H9 (cell line): ENCODE results near the gene XBP1. TPM values are rescaled to one million over a fixed set of nuclear protein-coding genes. Genes with fewer than 3 reads are reported as not detected.
"Not testable (repeated sequence)": the region's sequence is repeated elsewhere in the genome, so short reads cannot be mapped to it uniquely, and the experiment has no call there.

Experiments
- DNase-seq: peaks from one replicate; pipeline ENCODE4 v3.0.0-alpha.2; 2017
- H2AFZ ChIP-seq: one replicate; pipeline ENCODE4 v1.6.1; 2013; ENCODE audit warnings: mild to moderate bottlenecking, low read length, control low read depth, moderate library complexity
- H2AK5ac ChIP-seq: 2 replicates; pipeline ENCODE4 v1.6.1; 2013; ENCODE audit warnings: low read length, control low read depth, mixed read lengths; ENCODE audit not compliant: insufficient read length
- H2BK120ac ChIP-seq: one replicate; pipeline ENCODE4 v1.6.1; 2013; ENCODE audit warnings: low read depth, mild to moderate bottlenecking, low read length, control low read depth, inconsistent platforms; ENCODE audit not compliant: poor library complexity, severe bottlenecking
- H2BK12ac ChIP-seq: 2 replicates; pipeline ENCODE4 v1.6.1; 2013; ENCODE audit warnings: low read length, control low read depth, mixed read lengths, low read depth; ENCODE audit not compliant: insufficient read length
- H2BK15ac ChIP-seq: 2 replicates; pipeline ENCODE4 v1.6.1; 2013; ENCODE audit warnings: low read depth, low read length, control low read depth
- H2BK20ac ChIP-seq: one replicate; pipeline ENCODE4 v1.6.1; 2013; ENCODE audit warnings: low read depth, mild to moderate bottlenecking, low read length, control low read depth, inconsistent platforms; ENCODE audit not compliant: poor library complexity, severe bottlenecking
- H2BK5ac ChIP-seq: 2 replicates; pipeline ENCODE4 v1.6.1; 2013; ENCODE audit warnings: low read length, control low read depth, mixed read lengths; ENCODE audit not compliant: insufficient read length
- H3K14ac ChIP-seq: 2 replicates; pipeline ENCODE4 v1.6.1; 2013; ENCODE audit warnings: low read length, control low read depth; ENCODE audit not compliant: insufficient read depth
- H3K18ac ChIP-seq: 2 replicates; pipeline ENCODE4 v1.6.1; 2013; ENCODE audit warnings: low read depth, mild to moderate bottlenecking, mixed read lengths, low read length, control low read depth; ENCODE audit not compliant: insufficient read length
- H3K23ac ChIP-seq: 2 replicates; pipeline ENCODE4 v1.6.1; 2013; ENCODE audit warnings: low read length, control low read depth, mixed read lengths, low read depth; ENCODE audit not compliant: insufficient read length
- H3K23me2 ChIP-seq: 2 replicates; pipeline ENCODE4 v1.6.1; 2013; ENCODE audit warnings: low read depth, mild to moderate bottlenecking, mixed read lengths, low read length, control low read depth; ENCODE audit not compliant: insufficient read length, poor library complexity, severe bottlenecking
- H3K27ac ChIP-seq: 2 replicates; pipeline ENCODE4 v1.5.1; 2013; ENCODE audit warnings: low read length, control low read depth, mixed read lengths, low read depth; ENCODE audit not compliant: insufficient read length
- H3K27me3 ChIP-seq: 2 replicates; pipeline ENCODE4 v1.6.1; 2013; ENCODE audit warnings: low read length, control low read depth, inconsistent platforms; ENCODE audit not compliant: insufficient read depth
- H3K4ac ChIP-seq: 2 replicates; pipeline ENCODE4 v1.6.1; 2013; ENCODE audit warnings: low read depth, mild to moderate bottlenecking, control low read depth, inconsistent platforms, low read length, moderate library complexity
- H3K4me1 ChIP-seq: 2 replicates; pipeline ENCODE4 v1.6.1; 2013; ENCODE audit warnings: low read length, control low read depth, inconsistent platforms; ENCODE audit not compliant: insufficient read depth
- H3K4me2 ChIP-seq: 2 replicates; pipeline ENCODE4 v1.6.1; 2013; ENCODE audit warnings: low read length, control low read depth, mixed read lengths; ENCODE audit not compliant: insufficient read length, insufficient read depth
- H3K56ac ChIP-seq: 2 replicates; pipeline ENCODE4 v1.6.1; 2013; ENCODE audit warnings: low read depth, mild to moderate bottlenecking, mixed read lengths, low read length, control low read depth; ENCODE audit not compliant: insufficient read length
- H3K79me1 ChIP-seq: 2 replicates; pipeline ENCODE4 v1.6.1; 2013; ENCODE audit warnings: low read depth, mild to moderate bottlenecking, moderate library complexity, low read length, control low read depth, inconsistent platforms; ENCODE audit not compliant: insufficient read depth, poor library complexity, severe bottlenecking
- H3K79me2 ChIP-seq: 2 replicates; pipeline ENCODE4 v1.6.1; 2013; ENCODE audit warnings: low read length, control low read depth, inconsistent platforms; ENCODE audit not compliant: insufficient read depth
- H3K9ac ChIP-seq: 2 replicates; pipeline ENCODE4 v1.6.1; 2013; ENCODE audit warnings: low read length, control low read depth, mixed read lengths; ENCODE audit not compliant: insufficient read length; ENCODE audit errors: extremely low read depth
- H3K9me3 ChIP-seq: one replicate; pipeline ENCODE4 v1.6.1; 2013; ENCODE audit warnings: low read depth, low read length, inconsistent platforms; ENCODE audit not compliant: control insufficient read depth
- H3T11ph ChIP-seq: one replicate; pipeline ENCODE4 v1.6.1; 2013; ENCODE audit warnings: mild to moderate bottlenecking, low read length, control low read depth, inconsistent platforms
- H4K20me1 ChIP-seq: one replicate; pipeline ENCODE4 v1.6.1; 2013; ENCODE audit not compliant: control insufficient read depth, insufficient read length, insufficient read depth
- H4K5ac ChIP-seq: 2 replicates; pipeline ENCODE4 v1.6.1; 2013; ENCODE audit warnings: low read depth, mild to moderate bottlenecking, mixed read lengths, low read length, control low read depth; ENCODE audit not compliant: insufficient read length
- H4K8ac ChIP-seq: replicated peaks from 2 replicates; pipeline ENCODE4 v1.6.1; 2013; ENCODE audit warnings: low read length, control low read depth, mixed read lengths, low read depth; ENCODE audit not compliant: insufficient read length
- H4K91ac ChIP-seq: 2 replicates; pipeline ENCODE4 v1.6.1; 2013; ENCODE audit warnings: low read depth, mild to moderate bottlenecking, moderate library complexity, mixed read lengths, low read length, control low read depth; ENCODE audit not compliant: insufficient read length
- H3K27ac Mint-ChIP-seq, 3 experiments: 2 replicates in 2 of 3; 3 replicates in 1 of 3; pipeline ENCODE4 v1.8.0; 2020 to 2021; ENCODE audit warnings: mixed read lengths in 3 of 3, mild to moderate bottlenecking in 1 of 3, moderate library complexity in 1 of 3
- H3K27me3 Mint-ChIP-seq: 2 replicates; pipeline ENCODE4 v1.8.0; 2021; ENCODE audit warnings: low read depth, mild to moderate bottlenecking, moderate library complexity, mixed read lengths
- H3K36me3 Mint-ChIP-seq, 3 experiments: 2 replicates in 2 of 3; 3 replicates in 1 of 3; pipeline ENCODE4 v1.8.0; 2020 to 2021; ENCODE audit warnings: low read depth in 3 of 3, mixed read lengths in 3 of 3; ENCODE audit not compliant: insufficient read depth in 1 of 3
- H3K4me1 Mint-ChIP-seq, 2 experiments: 2 replicates each; pipeline ENCODE4 v1.8.0; 2020; ENCODE audit warnings: mixed read lengths in 2 of 2
- H3K4me3 Mint-ChIP-seq, 2 experiments: 2 replicates in 1 of 2; 3 replicates in 1 of 2; pipeline ENCODE4 v1.8.0; 2020 to 2021; ENCODE audit warnings: mild to moderate bottlenecking in 2 of 2, mixed read lengths in 2 of 2, moderate library complexity in 1 of 2
- H3K9me3 Mint-ChIP-seq, 2 experiments: 2 replicates in 1 of 2; 3 replicates in 1 of 2; pipeline ENCODE4 v1.8.0; 2020; ENCODE audit warnings: mild to moderate bottlenecking in 2 of 2, mixed read lengths in 2 of 2, moderate library complexity in 1 of 2
- CTCF ChIP-seq: fragments of 200-600 bp; sonication (generic); conservative IDR thresholded peaks from 3 replicates; pipeline ENCODE4 v1.8.0; 2021; ENCODE audit warnings: antibody characterized with exemption, mild to moderate bottlenecking
- WGBS: extraction: QIAGEN DNeasy Blood & Tissue Kit; methylation state at CpG from one replicate; pipeline ENCODE4 v1.1.7; 2013; ENCODE audit warnings: missing lambda C conversion rate, low lambda C conversion rate, mixed read lengths; ENCODE audit not compliant: insufficient read length; ENCODE audit errors: extremely low coverage; 5-methylcytosine and 5-hydroxymethylcytosine counted together
- total RNA-seq: library from RNA; stranded (reverse); gene quantifications from 2 replicates; pipeline ENCODE4 v1.2.1, GENCODE V29; 2021

Gene XBP1
- total RNA-seq, 1 experiment from 2014 or later, result 114 TPM

- Histone ChIP-seq H2BK15ac (no peak overlapping the region), H3K18ac (no peak overlapping the region), H2BK120ac (no peak overlapping the region), H3K4ac (no peak overlapping the region), H3K27ac (no peak overlapping the region), H3K23ac (no peak overlapping the region), H3K56ac (no peak overlapping the region), H3K27me3 (no peaks in the 10 kb centered on the region), H3K79me2 (no peaks in the 10 kb centered on the region), H4K8ac (no peak overlapping the region), H4K5ac (no peak overlapping the region), H2AK5ac (no peak overlapping the region), H3K23me2 (no peaks in the 10 kb centered on the region), H2AFZ (no peak overlapping the region), H3K79me1 (no peaks in the 10 kb centered on the region), H3K9ac (no peak overlapping the region), H3K4me1 (no peaks in the 10 kb centered on the region), H3K14ac (no peak overlapping the region; the same call in 1 of the 2 replicates), H2BK5ac (no peak overlapping the region), H4K91ac (no peak overlapping the region), H2BK12ac (no peak overlapping the region), H4K20me1 (no peaks in the 10 kb centered on the region), H3K4me2 (no peak overlapping the region), H3T11ph (no peak overlapping the region), H3K9me3 (no peaks in the 10 kb centered on the region), H2BK20ac (no peak overlapping the region)
- H3K9me3 Mint-ChIP-seq, result no peaks in the 10 kb centered on the region
- H3K36me3 Mint-ChIP-seq, result peaks cover 0 to 4% (median 0%) of the 10 kb centered on the region in 3 experiments; a peak in 3 of 7 replicates
- peaks cover 3 to 8% of the 10 kb centered on the region in 2 experiments; a peak in 2 of 4 replicates for H3K4me1 Mint-ChIP-seq
- no peaks in the 10 kb centered on the region for H3K27me3 Mint-ChIP-seq
- H3K4me3 Mint-ChIP-seq, result no peak overlapping the region; a peak in 1 of 5 replicates
- peak overlapping the region in 1 of 3 experiments; percentile 92; a peak in 2 of 7 replicates for H3K27ac Mint-ChIP-seq
- no peak for DNase-seq
- WGBS, result no CpG with 5 or more reads among the region's 7 CpGs
- TF ChIP-seq CTCF, result no peak
These were observed 26.6 kb upstream of the XBP1 start for GRCh38 chr22:28826921-28827320.

- not testable (repeated sequence) for H3T11ph ChIP-seq, H3K56ac ChIP-seq, H3K4me2 ChIP-seq, H3K18ac ChIP-seq, H3K79me2 ChIP-seq, H3K4ac ChIP-seq, H3K27me3 Mint-ChIP-seq, DNase-seq, H4K5ac ChIP-seq, H4K91ac ChIP-seq, H3K9me3 Mint-ChIP-seq, H4K8ac ChIP-seq, H3K4me1 ChIP-seq, H3K9me3 ChIP-seq, H3K14ac ChIP-seq, H2AK5ac ChIP-seq, H2BK15ac ChIP-seq, H3K27me3 ChIP-seq, H3K4me1 Mint-ChIP-seq, H2BK120ac ChIP-seq, H2BK5ac ChIP-seq, H3K27ac ChIP-seq, H2BK20ac ChIP-seq, H4K20me1 ChIP-seq, H3K9ac ChIP-seq, H2BK12ac ChIP-seq, H3K23ac ChIP-seq, H3K36me3 Mint-ChIP-seq, H3K23me2 ChIP-seq, H3K79me1 ChIP-seq, H3K27ac Mint-ChIP-seq, H2AFZ ChIP-seq, H3K4me3 Mint-ChIP-seq
- no CpG with 5 or more reads among the region's 4 CpGs for WGBS
These were observed 26.1 kb upstream of the XBP1 start for GRCh38 chr22:28826430-28826829.
